WERI-Rb-1 (cell line): ENCODE measurements around the gene MYOF.
A peak's percentile ranks its signal among the peaks of the same experiment; 100 is the strongest.

Experiments
- DNase-seq: peaks from one replicate; pipeline ENCODE4 v3.0.0-alpha.2; 2020
- H3K27ac ChIP-seq: fragments of 250-450 bp; sonication (Bioruptor Pico); 2 replicates; pipeline ENCODE4 v1.5.1; 2020; ENCODE audit warnings: mild to moderate bottlenecking, moderate library complexity
- H3K27me3 ChIP-seq: fragments of 250-450 bp; sonication (Bioruptor Pico); 2 replicates; pipeline ENCODE4 v1.5.1; 2021; ENCODE audit warnings: mild to moderate bottlenecking, low read depth, moderate library complexity; ENCODE audit not compliant: insufficient read depth, severe bottlenecking
- H3K36me3 ChIP-seq: fragments of 250-450 bp; sonication (Bioruptor Pico); 2 replicates; pipeline ENCODE4 v1.5.1; 2020; ENCODE audit warnings: mild to moderate bottlenecking, moderate library complexity
- H3K4me3 ChIP-seq: 2 replicates; pipeline ENCODE4 v1.5.1; 2011; ENCODE audit warnings: low read depth, mild to moderate bottlenecking, control low read depth, low read length
- H3K9me3 ChIP-seq: fragments of 250-450 bp; sonication (Bioruptor Pico); 2 replicates; pipeline ENCODE4 v1.5.1; 2021; ENCODE audit warnings: mild to moderate bottlenecking, moderate library complexity; ENCODE audit not compliant: severe bottlenecking
- CTCF ChIP-seq: IDR thresholded peaks from 2 replicates; pipeline ENCODE4 v1.5.1; 2011; ENCODE audit warnings: low read depth, mild to moderate bottlenecking, control low read depth, inconsistent platforms, low read length

MYOF gene

GRCh38 chr10:93491602-93492121 is 9.5 kb upstream of the MYOF start:
- no peak overlapping the region for H3K4me3 ChIP-seq
- H3K36me3 ChIP-seq: no peaks in the 10 kb centered on the region
- no peaks in the 10 kb centered on the region for H3K9me3 ChIP-seq
- no peak for DNase-seq
- no peak overlapping the region for H3K27ac ChIP-seq
- no peak for TF ChIP-seq CTCF
- no peaks in the 10 kb centered on the region for H3K27me3 ChIP-seq

GRCh38 chr10:93488956-93489528 is 6.9 kb upstream of the MYOF start:
- TF ChIP-seq CTCF: no peak
- Histone ChIP-seq H3K27ac (no peak overlapping the region), H3K36me3 (no peaks in the 10 kb centered on the region), H3K27me3 (no peaks in the 10 kb centered on the region), H3K9me3 (no peaks in the 10 kb centered on the region), H3K4me3 (no peak overlapping the region)
- DNase-seq: no peak

GRCh38 chr10:93485690-93486089 is 3.6 kb upstream of the MYOF start:
- Histone ChIP-seq H3K36me3 (no peaks in the 10 kb centered on the region), H3K27me3 (no peaks in the 10 kb centered on the region), H3K27ac (no peak overlapping the region), H3K4me3 (no peak overlapping the region), H3K9me3 (no peaks in the 10 kb centered on the region)
- 0 out of 2 replicates have a peak, but pooled peaks have one; percentile 4 for TF ChIP-seq CTCF
- DNase-seq: no peak

GRCh38 chr10:93481637-93482144 is 443 bp downstream of the MYOF start:
- DNase-seq: no peak
- no peak for TF ChIP-seq CTCF
- Histone ChIP-seq H3K27me3 (no peaks in the 10 kb centered on the region), H3K27ac (no peak overlapping the region), H3K36me3 (no peaks in the 10 kb centered on the region), H3K4me3 (peak overlapping the region; percentile 48), H3K9me3 (no peaks in the 10 kb centered on the region)

- no peak for TF ChIP-seq CTCF
- Histone ChIP-seq H3K4me3 (no peak overlapping the region), H3K36me3 (no peaks in the 10 kb centered on the region), H3K27ac (no peak overlapping the region), H3K9me3 (no peaks in the 10 kb centered on the region), H3K27me3 (no peaks in the 10 kb centered on the region)
- DNase-seq: no peak
Measured at GRCh38 chr10:93478873-93479272, 3.3 kb downstream of the MYOF start.

GRCh38 chr10:93476756-93477155 is 5.4 kb downstream of the MYOF start:
- Histone ChIP-seq H3K27me3 (no peaks in the 10 kb centered on the region), H3K27ac (no peak overlapping the region), H3K36me3 (no peaks in the 10 kb centered on the region), H3K4me3 (no peak overlapping the region), H3K9me3 (no peaks in the 10 kb centered on the region)
- TF ChIP-seq CTCF: no peak
- no peak for DNase-seq
